Measurements from ENCODE around the gene PCED1B.

Gene PCED1B

DNA sequence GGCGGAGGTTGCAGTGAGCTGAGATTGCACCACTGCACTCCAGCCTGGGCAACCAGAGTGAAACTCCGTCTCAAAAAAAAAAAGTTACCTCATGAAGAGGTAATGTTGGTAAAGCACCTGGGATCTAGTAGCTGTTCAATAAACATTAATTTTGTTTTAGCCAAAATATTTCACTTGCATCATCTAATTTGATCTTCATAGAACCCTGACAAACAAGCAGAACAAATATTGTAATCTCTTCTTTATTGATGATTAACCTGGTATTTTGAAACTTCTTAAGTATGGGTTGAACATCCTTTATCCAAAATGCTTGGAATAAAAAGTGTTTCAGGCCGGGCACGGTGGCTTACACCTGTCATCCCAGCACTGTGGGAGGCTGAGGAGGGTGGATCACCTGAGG lies 149.4 kb downstream of the PCED1B start:
- in situ Hi-C loops (cut with MboI; ENCODE audit: low sequenced_read_pairs) = no loop called here
- DNase-seq (ENCODE audit: low spot score in 2 of 2) = no peak
- Histone ChIP-seq H3K4me3 (no peak overlapping the region), H3K27me3 (ENCODE audit: low read depth) (no peaks in the 10 kb centered on the region), H3K9me3 (no peaks in the 10 kb centered on the region), H3K36me3 (replicated peaks) (no peaks in the 10 kb centered on the region), H3K4me1 (no peaks in the 10 kb centered on the region)

DNA sequence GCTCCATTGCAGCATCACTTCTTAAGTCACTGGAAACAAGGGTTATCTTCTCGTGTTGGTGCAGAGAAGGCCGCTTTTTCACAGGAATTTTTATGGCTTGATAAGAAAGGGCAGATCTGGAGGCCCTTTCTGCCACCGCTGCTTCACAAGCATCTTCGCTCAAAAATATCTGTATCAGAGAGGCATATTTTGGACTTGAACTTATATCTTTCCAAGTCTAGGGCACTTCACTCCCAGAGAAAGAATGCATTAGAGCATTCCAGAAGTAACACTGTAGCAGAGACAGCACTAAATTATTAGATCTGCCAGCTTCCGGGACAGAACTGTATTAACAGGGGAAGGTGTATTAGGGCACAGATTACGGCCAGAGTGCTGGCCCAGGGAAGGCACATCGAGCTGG lies 152.0 kb downstream of the PCED1B start:
- in situ Hi-C loops (cut with MboI; ENCODE audit: low sequenced_read_pairs) = no loop called here
- no peaks in the 10 kb centered on the region for H3K4me1 ChIP-seq
- H3K36me3 ChIP-seq (replicated peaks) = no peaks in the 10 kb centered on the region

DNA sequence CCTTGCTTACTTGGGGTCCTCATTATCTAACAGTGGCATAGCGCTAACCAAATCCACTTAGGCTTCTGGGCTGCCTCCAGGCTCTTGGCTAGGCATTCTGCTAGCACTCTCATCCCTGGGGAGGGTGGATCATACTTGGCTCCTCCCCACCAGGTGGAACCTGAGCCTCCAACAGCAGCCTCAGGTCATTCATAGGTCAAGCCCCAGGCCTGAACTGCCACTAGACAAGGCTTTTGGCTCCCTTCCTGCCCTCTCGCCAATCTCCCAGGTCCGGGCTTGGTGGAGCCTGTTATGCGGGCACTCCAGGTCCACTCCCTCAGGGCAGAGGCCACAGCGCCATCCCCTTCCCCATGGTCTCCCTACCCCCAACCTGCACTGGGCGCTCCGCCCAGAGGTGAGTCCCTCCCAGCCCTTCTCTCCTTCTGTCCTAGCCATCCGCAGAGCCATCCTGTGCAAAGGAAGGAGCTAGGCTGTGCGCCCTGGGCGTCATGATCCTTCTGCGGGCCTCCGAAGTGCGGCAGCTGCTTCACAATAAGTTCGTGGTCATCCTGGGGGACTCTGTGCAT lies 155.2 kb downstream of the PCED1B start:
- no peak overlapping the region for H3K4me3 ChIP-seq
- no peaks in the 10 kb centered on the region for H3K4me1 ChIP-seq
- no peaks in the 10 kb centered on the region for H3K9me3 ChIP-seq
- no peaks in the 10 kb centered on the region for H3K27me3 ChIP-seq (ENCODE audit: low read depth)
- no peak for DNase-seq (ENCODE audit: low spot score in 2 of 2)
- H3K36me3 ChIP-seq (replicated peaks) = no peaks in the 10 kb centered on the region
- in situ Hi-C loops (cut with MboI; ENCODE audit: low sequenced_read_pairs) = no loop called here

More for the DNA sequence above, 152.0 kb downstream of the PCED1B start:
- DNase-seq (ENCODE audit: low spot score in 2 of 2) = no peak
- Histone ChIP-seq H3K9me3 (no peaks in the 10 kb centered on the region), H3K4me3 (no peak overlapping the region), H3K27me3 (ENCODE audit: low read depth) (no peaks in the 10 kb centered on the region)

DNA sequence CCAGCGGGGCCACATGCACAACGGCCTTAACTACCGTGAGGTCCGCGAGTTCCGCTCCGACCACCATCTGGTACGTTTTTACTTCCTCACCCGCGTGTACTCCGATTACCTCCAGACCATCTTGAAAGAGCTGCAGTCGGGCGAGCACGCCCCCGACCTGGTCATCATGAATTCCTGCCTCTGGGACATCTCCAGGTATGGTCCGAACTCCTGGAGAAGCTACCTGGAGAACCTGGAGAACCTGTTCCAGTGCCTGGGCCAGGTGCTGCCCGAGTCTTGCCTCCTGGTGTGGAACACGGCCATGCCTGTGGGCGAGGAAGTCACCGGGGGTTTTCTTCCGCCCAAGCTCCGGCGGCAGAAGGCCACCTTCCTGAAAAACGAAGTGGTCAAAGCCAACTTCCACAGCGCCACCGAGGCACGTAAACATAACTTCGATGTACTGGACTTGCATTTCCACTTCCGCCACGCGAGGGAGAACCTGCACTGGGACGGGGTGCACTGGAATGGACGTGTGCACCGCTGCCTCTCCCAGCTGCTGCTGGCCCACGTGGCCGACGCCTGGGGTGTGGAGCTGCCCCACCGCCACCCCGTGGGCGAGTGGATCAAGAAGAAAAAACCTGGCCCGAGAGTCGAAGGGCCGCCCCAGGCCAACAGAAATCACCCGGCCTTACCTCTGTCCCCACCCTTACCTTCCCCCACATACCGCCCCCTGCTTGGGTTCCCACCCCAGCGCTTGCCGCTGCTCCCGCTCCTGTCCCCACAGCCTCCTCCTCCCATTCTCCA lies 156.0 kb downstream of the PCED1B start:
- no peaks in the 10 kb centered on the region for H3K36me3 ChIP-seq (replicated peaks)
- no peak for DNase-seq (ENCODE audit: low spot score in 2 of 2)
- in situ Hi-C loops (cut with MboI; ENCODE audit: low sequenced_read_pairs) = no loop called here

DNA sequence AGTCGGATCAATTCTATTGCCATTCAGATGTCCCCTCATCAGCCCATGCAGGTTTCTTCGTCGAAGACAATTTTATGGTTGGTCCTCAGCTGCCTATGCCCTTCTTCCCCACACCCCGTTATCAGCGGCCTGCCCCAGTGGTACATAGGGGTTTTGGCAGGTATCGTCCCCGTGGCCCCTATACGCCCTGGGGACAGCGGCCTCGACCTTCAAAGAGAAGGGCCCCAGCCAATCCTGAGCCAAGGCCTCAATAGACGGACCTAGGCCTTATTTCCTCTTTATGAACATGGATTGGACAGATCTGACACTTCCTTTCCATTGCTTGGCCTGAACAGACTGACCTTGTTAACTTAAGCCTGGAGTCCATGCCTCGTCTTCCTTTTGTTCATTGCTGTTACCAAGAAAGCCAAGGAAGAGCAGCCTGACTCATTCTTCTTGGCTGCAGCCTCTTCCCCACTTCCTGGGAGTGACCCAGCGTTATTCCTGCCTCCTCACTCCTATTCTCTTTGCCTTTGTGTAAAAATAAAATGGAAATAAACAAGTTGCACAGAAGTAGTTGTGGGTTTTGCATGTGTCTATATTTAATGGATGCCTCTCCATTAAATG lies 156.8 kb downstream of the PCED1B start:
- no peak for DNase-seq (ENCODE audit: low spot score in 2 of 2)
- Histone ChIP-seq H3K9me3 (no peaks in the 10 kb centered on the region), H3K27me3 (ENCODE audit: low read depth) (no peaks in the 10 kb centered on the region), H3K4me1 (no peaks in the 10 kb centered on the region), H3K36me3 (replicated peaks) (no peaks in the 10 kb centered on the region), H3K4me3 (no peak overlapping the region)
- in situ Hi-C loops (cut with MboI; ENCODE audit: low sequenced_read_pairs) = no loop called here

More for the DNA sequence above, 156.0 kb downstream of the PCED1B start:
- no peak overlapping the region for H3K4me3 ChIP-seq
- no peaks in the 10 kb centered on the region for H3K9me3 ChIP-seq
- no peaks in the 10 kb centered on the region for H3K27me3 ChIP-seq (ENCODE audit: low read depth)
- no peaks in the 10 kb centered on the region for H3K4me1 ChIP-seq

DNA sequence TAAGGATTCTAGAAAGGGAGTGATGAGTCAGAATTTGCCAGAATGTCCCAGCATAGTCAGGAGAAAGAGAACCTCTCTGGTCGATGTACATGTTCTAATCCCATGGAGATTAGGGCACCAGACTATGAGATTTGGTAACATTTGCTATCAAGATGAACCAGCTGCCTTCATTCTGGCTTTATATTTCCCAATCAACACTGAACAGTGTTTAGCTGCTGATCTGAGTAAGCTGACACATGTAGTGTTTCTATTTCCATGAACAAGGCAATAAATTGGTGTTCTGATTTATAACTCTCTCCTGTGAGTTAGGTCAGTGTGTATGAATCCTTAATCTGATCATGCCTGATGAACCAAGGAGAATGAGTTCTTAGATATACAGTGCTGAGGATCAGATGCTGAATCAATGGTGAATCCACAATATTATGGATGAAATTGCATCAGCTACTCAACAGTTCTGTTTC lies 158.4 kb downstream of the PCED1B start:
- Histone ChIP-seq H3K36me3 (replicated peaks) (no peaks in the 10 kb centered on the region), H3K9me3 (no peaks in the 10 kb centered on the region), H3K4me3 (no peak overlapping the region), H3K27me3 (ENCODE audit: low read depth) (no peaks in the 10 kb centered on the region), H3K4me1 (no peaks in the 10 kb centered on the region)
- in situ Hi-C loops (cut with MboI; ENCODE audit: low sequenced_read_pairs) = no loop called here
- no peak for DNase-seq (ENCODE audit: low spot score in 2 of 2)

DNA sequence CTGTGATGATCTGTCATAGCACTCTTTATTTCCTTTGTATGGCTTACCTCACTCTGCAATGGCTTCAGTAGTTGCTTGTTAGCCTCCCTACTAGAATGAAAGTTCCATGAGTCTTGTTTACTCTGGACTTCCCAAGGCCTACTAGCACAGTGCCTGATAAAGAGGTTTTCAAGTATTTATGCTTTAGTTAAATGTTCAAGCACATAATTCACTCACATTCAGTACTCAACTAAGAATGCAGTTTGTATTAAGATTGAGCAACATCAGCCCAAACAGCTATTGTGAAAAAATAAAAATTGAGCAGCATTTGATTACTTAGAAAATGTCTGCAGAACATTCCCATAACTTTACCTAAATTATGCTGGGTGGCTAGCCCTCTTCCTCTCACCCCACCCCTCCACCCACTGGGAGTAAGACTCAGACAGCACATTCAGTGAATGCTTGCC lies 159.3 kb downstream of the PCED1B start:
- Histone ChIP-seq H3K4me1 (no peaks in the 10 kb centered on the region), H3K4me3 (no peak overlapping the region), H3K36me3 (replicated peaks) (no peaks in the 10 kb centered on the region), H3K27me3 (ENCODE audit: low read depth) (no peaks in the 10 kb centered on the region), H3K9me3 (no peaks in the 10 kb centered on the region)
- no peak for DNase-seq (ENCODE audit: low spot score in 2 of 2)
- in situ Hi-C loops (cut with MboI; ENCODE audit: low sequenced_read_pairs) = no loop called here

DNA sequence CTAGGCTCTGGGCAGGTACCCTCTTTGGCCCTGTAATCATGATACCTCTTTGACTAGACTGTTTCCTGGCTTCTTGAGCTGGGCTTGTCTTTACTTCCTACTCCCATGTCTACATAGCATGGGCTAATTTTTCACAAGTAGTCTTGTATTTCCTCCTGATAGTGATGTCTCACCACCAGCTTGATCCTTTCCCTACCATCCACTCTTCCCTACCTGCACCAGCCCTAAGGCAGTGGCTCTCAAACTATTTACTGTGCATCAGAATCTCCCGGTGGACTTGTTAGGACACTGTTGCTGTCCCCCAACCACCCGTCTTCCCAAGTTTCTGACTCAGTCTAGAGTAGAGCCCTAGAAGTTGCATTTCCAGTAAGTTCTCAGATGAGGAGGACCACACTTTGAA lies 163.0 kb downstream of the PCED1B start:
- H3K27me3 ChIP-seq (ENCODE audit: low read depth) = no peaks in the 10 kb centered on the region
- no peak overlapping the region for H3K4me3 ChIP-seq
- H3K9me3 ChIP-seq = no peaks in the 10 kb centered on the region
- no peak for DNase-seq (ENCODE audit: low spot score in 2 of 2)
- H3K36me3 ChIP-seq (replicated peaks) = no peaks in the 10 kb centered on the region
- no peaks in the 10 kb centered on the region for H3K4me1 ChIP-seq
- in situ Hi-C loops (cut with MboI; ENCODE audit: low sequenced_read_pairs) = no loop called here

DNA sequence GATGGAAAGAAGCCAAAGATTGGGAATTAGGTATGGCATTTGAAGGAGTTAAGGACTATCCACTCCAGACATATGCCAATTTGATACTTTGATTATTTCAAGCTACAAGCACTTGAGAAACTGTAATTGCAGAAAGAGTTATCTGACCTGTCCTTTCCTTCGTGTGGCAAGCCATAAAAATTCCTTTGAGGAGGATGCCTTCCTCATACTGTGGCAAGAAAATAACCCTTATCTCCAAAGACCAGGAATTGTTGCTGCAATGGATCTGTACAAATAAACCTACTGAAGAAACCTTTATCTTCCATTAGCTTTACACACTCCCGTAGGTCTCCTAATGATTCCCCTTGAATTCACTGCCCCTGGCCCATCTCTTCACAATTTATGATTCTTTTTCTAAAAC lies 165.4 kb downstream of the PCED1B start:
- H3K4me3 ChIP-seq = no peak overlapping the region
- H3K4me1 ChIP-seq = no peaks in the 10 kb centered on the region
- H3K27me3 ChIP-seq (ENCODE audit: low read depth) = no peaks in the 10 kb centered on the region
- no peak for DNase-seq (ENCODE audit: low spot score in 2 of 2)
- no peaks in the 10 kb centered on the region for H3K9me3 ChIP-seq
- in situ Hi-C loops (cut with MboI; ENCODE audit: low sequenced_read_pairs) = no loop called here
- H3K36me3 ChIP-seq (replicated peaks) = no peaks in the 10 kb centered on the region

DNA sequence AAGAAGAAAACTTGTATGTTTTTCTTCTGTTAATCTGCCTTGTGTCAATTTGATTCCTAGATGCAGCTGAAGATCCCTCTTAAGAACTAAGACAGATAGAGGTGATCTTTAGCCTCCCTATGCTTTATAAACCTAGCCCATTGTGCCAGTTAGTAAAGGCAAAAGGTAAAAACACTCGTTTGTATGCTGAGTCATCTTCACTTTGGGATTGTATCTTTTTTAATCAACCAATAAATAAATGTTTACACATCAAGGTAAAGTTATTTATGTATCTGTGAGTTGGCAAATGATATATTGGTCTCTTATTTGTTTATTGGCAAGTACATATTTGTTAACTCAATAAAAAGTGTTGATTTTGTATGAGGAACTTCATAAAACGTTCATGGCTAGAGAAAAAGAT lies 166.2 kb downstream of the PCED1B start:
- Histone ChIP-seq H3K9me3 (no peaks in the 10 kb centered on the region), H3K4me3 (no peak overlapping the region), H3K4me1 (no peaks in the 10 kb centered on the region), H3K27me3 (ENCODE audit: low read depth) (no peaks in the 10 kb centered on the region), H3K36me3 (replicated peaks) (no peaks in the 10 kb centered on the region)
- in situ Hi-C loops (cut with MboI; ENCODE audit: low sequenced_read_pairs) = no loop called here
- no peak for DNase-seq (ENCODE audit: low spot score in 2 of 2)

DNA sequence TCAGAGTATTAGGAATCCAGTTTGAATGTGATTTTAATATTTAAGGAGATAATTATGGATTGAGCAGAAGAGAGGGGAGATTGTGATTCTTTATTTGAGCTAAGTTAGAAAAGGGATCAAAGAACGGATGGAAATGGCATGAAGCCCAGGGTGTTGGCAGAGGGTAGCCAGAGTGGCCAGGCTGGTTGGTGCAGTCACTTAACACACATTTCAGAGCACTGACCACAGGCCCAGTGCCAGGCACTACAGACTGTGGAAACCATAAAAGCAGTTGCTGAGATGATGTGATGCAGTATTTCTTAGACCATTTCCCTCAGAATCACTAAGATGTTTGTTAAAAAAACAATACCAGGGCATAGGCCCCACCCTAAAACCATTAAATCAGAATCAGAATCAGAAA lies 168.0 kb downstream of the PCED1B start:
- no peak for DNase-seq (ENCODE audit: low spot score in 2 of 2)
- no peaks in the 10 kb centered on the region for H3K27me3 ChIP-seq (ENCODE audit: low read depth)
- no peaks in the 10 kb centered on the region for H3K4me1 ChIP-seq
- in situ Hi-C loops (cut with MboI; ENCODE audit: low sequenced_read_pairs) = no loop called here
- H3K9me3 ChIP-seq = no peaks in the 10 kb centered on the region
- H3K4me3 ChIP-seq = no peak overlapping the region
- no peaks in the 10 kb centered on the region for H3K36me3 ChIP-seq (replicated peaks)

DNA sequence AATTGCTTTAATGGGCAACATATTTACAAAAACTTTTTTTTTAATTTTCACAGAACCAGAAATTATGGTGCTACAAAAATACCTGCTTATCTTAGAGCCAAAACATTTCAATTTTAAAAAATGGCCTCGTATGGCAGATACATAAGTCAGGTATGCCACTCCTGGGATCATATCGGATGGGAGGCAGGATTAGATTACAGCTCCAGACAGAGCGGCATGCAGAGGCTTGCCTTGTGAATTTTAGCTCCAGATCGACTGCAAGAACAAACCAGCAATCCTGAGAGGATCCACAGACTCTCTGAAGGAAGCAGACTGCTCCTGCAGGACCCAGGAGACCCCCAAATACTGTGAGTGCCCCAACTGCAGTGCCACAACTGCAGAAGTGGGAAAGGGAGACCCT lies 169.7 kb downstream of the PCED1B start:
- in situ Hi-C loops (cut with MboI; ENCODE audit: low sequenced_read_pairs) = no loop called here
- Histone ChIP-seq H3K4me3 (no peak overlapping the region), H3K27me3 (ENCODE audit: low read depth) (no peaks in the 10 kb centered on the region), H3K9me3 (no peaks in the 10 kb centered on the region), H3K36me3 (replicated peaks) (no peaks in the 10 kb centered on the region), H3K4me1 (no peaks in the 10 kb centered on the region)
- no peak for DNase-seq (ENCODE audit: low spot score in 2 of 2)

DNA sequence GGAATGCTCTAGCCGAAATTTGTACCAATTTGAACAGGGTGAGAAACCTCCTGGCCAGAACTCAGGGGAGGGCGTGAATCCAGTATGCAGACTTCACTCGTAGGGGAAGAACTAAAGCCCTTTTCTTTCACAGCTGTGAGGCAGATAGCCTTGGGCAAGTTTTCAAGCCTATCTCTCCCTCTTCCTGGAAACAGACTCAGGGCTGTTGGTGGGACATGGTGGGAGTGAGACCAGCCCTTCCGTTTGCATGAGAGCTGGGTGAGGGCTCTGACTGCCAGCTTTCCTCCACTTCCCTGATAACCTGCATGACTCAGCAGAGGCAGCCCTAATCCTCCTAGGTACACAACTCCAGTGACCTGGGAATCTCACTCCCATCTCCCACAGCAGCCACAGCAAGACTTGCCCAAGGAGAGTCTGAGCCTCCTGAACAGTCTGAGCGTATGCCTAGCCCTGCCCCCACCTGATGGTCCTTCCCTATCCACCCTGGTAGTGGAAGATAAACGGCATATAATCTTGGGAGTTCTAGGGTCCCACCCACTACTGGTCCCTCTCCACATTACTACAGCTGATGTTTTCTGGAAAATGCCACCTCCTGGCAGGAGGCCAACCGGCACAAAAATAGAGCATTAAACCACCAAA lies 170.4 kb downstream of the PCED1B start:
- Histone ChIP-seq H3K36me3 (replicated peaks) (no peaks in the 10 kb centered on the region), H3K4me3 (no peak overlapping the region), H3K27me3 (ENCODE audit: low read depth) (no peaks in the 10 kb centered on the region), H3K4me1 (no peaks in the 10 kb centered on the region), H3K9me3 (no peaks in the 10 kb centered on the region)
- DNase-seq (ENCODE audit: low spot score in 2 of 2) = no peak
- in situ Hi-C loops (cut with MboI; ENCODE audit: low sequenced_read_pairs) = no loop called here

DNA sequence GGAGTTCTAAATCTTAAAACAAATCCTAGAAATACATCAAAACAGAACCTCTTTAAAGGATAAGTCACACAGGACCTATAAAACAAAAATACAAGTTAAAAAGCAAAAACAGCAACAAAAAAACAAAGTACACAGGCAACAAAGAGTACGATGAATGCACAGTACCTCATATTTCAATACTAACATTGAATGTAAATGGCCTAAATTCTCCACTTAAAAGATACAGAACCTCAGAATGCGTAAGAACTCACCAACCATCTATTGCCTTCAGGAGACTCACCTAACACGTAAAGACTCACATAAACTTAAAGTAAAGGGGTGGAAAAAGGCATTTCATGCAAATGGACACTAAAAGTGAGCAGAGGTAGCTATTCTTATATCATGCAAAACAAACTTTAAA lies 172.5 kb downstream of the PCED1B start:
- no peak for DNase-seq (ENCODE audit: low spot score in 2 of 2)
- in situ Hi-C loops (cut with MboI; ENCODE audit: low sequenced_read_pairs) = no loop called here

More for the DNA sequence above, 172.5 kb downstream of the PCED1B start:
- Histone ChIP-seq H3K4me1 (no peaks in the 10 kb centered on the region), H3K36me3 (replicated peaks) (no peaks in the 10 kb centered on the region), H3K4me3 (no peak overlapping the region), H3K9me3 (no peaks in the 10 kb centered on the region), H3K27me3 (ENCODE audit: low read depth) (no peaks in the 10 kb centered on the region)
